HFF-Myc (cell line): ENCODE results near the gene SMYD3.
A peak's percentile ranks its signal among the peaks of the same experiment; 100 is the strongest.

Source experiments
- DNase-seq: peaks from one replicate; pipeline ENCODE4 v3.0.0-alpha.2; 2011; ENCODE audit warnings: low read depth; ENCODE audit errors: extremely low read depth
- H3K4me3 ChIP-seq: replicated peaks from 2 replicates; pipeline ENCODE4 v1.5.1; 2011; ENCODE audit warnings: low read depth, mild to moderate bottlenecking, control low read depth, low read length
- TF ChIP-seq, protein P1 (sequence below): IDR thresholded peaks from 2 replicates; pipeline ENCODE4 v1.5.1; 2012; ENCODE audit warnings: mild to moderate bottlenecking, low read depth, low read length, control low read depth; ENCODE audit errors: missing control alignments

SMYD3 gene

DNA sequence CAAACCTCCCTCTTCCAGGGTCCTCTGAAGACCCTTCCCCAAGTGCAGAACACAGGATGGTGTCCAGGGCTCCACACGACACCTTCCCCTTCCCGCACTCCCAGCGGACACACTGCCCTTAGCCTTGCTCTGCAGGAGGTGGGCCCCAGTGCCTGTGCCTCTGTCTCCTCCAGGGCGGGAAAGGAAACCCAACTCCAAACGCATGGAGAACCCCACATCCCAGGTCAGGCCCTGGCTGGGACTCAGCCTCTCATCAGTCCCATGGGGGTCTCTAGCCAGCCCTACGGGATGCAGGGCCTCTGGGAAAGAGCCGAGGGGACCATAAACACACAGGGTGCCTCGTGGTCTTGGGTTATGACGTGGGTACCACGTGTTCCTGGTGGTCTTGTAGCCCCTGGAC is 5.6 kb upstream of the SMYD3 start:
- DNase-seq: no peak
- TF ChIP-seq, protein P1, sequence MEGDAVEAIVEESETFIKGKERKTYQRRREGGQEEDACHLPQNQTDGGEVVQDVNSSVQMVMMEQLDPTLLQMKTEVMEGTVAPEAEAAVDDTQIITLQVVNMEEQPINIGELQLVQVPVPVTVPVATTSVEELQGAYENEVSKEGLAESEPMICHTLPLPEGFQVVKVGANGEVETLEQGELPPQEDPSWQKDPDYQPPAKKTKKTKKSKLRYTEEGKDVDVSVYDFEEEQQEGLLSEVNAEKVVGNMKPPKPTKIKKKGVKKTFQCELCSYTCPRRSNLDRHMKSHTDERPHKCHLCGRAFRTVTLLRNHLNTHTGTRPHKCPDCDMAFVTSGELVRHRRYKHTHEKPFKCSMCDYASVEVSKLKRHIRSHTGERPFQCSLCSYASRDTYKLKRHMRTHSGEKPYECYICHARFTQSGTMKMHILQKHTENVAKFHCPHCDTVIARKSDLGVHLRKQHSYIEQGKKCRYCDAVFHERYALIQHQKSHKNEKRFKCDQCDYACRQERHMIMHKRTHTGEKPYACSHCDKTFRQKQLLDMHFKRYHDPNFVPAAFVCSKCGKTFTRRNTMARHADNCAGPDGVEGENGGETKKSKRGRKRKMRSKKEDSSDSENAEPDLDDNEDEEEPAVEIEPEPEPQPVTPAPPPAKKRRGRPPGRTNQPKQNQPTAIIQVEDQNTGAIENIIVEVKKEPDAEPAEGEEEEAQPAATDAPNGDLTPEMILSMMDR: no peak
- H3K4me3 ChIP-seq: no peak overlapping the region

DNA sequence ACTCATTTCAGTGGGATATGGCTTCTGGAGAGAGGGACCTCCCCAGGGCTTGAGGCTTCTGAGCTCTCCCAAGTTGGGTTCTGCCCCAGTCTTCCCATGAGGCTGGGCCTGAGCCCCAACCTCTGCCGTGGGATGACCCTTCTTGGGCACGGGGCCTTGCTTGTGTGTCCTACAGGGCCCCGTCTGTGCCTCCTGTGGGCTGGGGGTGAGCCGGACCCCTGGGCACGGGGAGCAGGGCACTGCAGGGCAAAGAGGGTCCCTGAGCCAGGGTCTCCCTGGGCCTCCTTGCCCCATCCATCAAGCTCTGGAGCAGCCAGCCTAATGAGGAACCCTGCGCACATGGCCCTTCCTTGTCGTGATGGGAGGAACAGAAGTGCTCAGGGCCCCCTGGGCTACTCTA is 5.2 kb upstream of the SMYD3 start:
- TF ChIP-seq, protein P1: no peak
- no peak for DNase-seq

DNA sequence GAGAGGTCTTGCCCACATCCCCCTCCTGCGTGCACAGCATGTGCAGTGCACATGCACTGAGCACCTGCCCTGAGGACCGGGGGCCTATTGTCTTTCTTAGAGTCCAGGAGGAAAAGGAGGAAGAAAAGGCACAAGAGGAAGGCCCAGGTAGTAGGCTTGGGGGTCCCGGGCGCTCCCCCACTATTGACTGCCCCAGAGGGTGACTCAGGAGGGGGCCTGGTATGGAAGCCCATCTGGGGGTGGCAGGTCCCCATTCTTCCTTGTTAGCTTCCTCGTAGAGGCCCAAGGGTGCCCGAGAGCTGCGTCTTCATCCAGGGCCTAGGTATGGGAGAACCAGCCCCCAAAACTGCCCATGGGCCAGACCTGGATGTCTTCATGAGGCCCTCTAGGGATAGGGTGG is 4.1 kb upstream of the SMYD3 start:
- TF ChIP-seq, protein P1: no peak
- no peak for DNase-seq
- no peak overlapping the region for H3K4me3 ChIP-seq

More for the DNA sequence above, 5.2 kb upstream of the SMYD3 start:
- H3K4me3 ChIP-seq: no peak overlapping the region

DNA sequence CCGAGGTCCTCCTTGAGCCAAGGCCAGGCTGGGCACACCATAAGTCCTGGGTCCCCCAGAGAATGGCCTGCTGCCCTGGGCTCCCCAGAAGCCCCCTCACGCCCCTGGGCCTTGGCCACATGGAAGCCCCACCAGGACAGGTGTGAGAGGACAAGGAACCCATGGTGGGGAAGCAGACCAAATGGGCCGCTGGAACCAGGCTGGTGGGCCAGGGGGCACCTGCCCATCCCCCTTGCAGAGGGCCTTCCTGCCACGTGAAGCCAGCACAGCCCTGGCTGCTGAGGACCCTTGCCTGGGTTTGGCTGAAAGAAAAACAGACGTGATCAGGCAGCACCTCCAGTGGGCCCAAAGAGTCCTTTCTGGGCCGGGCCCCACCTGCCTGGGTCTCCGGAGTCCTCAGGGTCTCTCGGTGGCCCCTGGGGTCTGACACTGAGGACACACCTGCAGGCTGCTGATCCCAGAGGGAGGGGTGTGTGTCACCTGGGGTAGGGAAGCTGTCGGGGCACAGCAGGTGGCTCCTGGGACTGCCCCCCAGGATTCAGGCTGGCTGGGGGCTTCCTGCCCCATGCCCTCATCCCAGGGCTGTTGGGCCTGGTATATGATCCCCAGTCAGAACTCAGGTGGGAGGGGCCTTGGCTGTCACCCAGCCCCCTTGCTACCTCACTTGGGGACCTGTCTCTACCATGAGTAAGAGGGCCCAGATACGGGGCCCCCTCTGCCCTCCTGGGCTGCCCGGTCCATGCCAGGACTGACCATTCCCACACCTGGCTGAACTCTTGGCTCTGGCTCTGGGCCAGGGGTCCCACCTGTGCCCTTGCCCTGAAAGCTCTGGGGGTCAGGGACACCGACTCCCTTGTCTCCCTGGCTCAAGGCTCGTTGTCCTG is 3.3 kb upstream of the SMYD3 start:
- no peak for DNase-seq
- TF ChIP-seq, protein P1: no peak

DNA sequence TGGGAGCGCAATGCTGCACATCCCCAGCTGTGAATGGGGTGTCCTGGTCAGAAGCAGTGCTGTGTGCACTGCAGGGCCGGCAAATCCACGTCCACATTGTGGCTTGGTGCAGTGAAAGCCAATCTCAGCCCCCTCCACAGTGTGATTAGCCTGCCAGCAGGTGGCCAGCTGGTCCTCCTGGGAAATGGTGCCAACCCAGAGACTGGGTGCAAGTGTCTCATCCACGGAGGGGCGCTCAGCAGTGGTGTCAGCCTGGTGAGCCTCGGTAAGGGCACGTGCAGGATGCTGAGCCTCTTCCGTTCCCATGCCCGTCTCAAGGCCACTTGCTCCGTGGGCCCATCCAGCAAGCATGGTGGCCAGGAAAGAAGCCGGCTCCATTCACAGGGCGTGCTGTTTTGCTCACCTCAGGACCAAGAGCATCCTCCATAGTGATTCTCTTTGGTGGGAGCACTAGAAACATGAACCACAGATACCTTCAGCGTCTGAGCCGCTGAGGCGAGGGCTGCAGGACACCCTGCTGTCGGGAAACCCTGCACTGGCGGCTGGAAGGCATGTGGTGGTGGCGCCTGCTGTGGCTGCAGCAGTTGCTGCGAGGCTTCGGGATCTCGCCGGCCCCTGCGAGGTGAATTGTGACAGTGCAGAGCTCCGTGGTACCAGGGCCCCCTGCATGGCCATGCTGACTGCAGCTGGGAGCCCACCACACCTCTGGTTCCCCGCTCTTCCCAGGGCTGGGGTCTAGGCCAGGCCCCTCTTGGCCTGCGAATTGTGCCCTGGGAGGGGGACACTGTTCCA is 2.0 kb upstream of the SMYD3 start:
- TF ChIP-seq, protein P1: no peak
- no peak overlapping the region for H3K4me3 ChIP-seq
- DNase-seq: no peak

More for the DNA sequence above, 3.3 kb upstream of the SMYD3 start:
- no peak overlapping the region for H3K4me3 ChIP-seq

DNA sequence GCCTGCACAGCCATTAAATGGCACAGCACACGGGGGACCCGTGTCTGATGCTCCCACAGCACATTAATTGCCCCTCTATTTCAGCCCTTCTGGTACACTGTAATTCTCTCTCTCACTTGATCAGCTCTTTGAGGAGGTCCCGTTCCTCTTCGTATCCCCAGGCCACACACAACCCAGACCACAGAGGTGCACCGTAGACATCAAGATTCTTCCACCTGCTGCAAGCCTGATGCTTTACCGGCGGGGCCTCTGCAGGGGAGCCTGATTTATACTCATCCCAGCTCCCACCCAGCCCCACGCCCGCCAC is 759 bp downstream of the SMYD3 start:
- no peak for DNase-seq
- peak overlapping the region; percentile 71 for H3K4me3 ChIP-seq
- TF ChIP-seq, protein P1: no peak
